ENCODE data around the gene DECR2.

DECR2 gene

DNA sequence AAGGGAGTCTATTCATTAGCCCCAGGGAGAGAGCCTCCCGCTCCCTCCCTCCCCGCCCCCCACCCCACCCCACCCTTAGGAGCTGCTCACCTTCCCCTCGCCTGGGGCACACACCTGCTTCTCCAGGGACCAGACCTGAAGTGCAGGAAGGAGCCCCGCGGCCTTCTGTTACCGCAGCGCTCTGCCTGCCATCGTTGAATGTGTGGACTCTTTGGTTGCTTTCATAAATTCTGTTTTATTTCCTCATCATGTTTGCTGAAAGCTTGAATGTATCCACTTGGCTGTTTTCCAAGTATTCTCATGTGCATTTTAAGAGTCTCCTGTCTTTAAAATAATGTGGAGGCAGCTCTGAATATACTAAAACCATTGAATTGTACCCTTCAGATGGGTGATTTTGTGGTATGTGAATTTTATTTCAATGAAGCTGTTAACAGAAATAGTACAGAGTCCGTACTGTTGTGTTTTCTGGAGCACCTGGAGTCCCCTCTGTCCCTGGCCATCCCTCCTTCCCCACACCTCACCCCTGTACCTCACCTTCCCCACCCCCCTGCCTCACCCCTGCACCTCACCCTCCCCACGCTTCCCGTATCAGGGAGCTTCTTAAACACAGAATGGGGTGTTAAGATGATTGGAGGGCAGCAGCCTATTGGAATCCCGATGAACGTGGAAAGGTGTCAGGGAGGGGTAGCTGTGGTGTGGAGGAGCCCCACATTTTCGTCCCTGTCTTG is 49.3 kb downstream of the DECR2 start:
- TF ChIP-seq POLR2A (IDR thresholded peaks at IDR 0.05; ENCODE audit: low read length) (no peak), GATA1 (IDR thresholded peaks at IDR 0.05; ENCODE audit: low read depth, low read length) (no peak)
- no peak for DNase-seq

DNA sequence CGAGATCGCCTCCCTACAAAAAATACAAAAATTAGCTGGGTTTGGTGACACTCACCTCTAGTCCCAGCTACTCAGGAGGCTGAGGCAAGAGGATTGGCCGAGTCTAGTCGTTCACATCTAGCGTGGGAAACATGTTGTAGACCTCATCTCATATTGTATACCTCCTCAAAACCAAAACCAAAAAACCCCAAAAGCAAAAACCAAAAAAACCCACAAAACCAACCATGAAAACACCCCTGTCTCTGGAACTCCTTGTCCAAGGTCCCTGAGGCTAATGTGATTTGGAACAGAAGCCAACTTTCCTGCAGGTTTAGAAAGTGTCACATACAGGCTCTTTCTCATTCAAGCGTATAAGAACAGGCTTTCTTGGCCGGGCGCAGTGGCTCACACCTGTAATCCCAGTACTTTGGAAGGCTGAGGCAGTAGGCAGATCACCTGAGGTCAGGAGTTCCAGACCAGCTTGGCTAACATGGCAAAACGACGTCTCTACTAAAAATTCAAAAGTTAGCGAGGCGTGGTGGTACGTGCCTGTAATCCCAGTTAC is 52.8 kb downstream of the DECR2 start:
- no peak for TF ChIP-seq GATA1 (IDR thresholded peaks at IDR 0.05; ENCODE audit: low read depth, low read length)
- no peak for TF ChIP-seq POLR2A (IDR thresholded peaks at IDR 0.05; ENCODE audit: low read length)
- no peak for DNase-seq

DNA sequence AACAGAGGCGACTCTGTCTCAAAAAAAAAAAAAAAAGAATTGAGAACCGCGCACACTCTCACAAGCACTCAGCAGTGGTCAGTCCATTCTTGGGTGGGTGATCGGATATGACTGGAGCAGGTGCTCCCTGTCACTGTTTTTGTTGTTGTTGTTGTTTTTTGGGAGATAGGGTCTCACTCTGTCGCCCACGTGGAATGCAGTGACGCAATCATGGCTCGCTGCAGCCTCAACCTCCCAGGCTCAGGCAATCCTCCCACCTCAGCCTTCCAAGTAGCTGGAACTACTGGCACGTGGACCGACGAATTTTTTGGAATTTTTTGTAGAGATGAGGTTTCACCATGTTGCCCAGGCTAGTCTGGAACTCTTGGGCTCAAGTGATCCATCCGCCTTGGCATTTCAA is 53.8 kb downstream of the DECR2 start:
- DNase-seq: no peak
- TF ChIP-seq POLR2A (IDR thresholded peaks at IDR 0.05; ENCODE audit: low read length): no peak
- no peak for TF ChIP-seq GATA1 (IDR thresholded peaks at IDR 0.05; ENCODE audit: low read depth, low read length)

DNA sequence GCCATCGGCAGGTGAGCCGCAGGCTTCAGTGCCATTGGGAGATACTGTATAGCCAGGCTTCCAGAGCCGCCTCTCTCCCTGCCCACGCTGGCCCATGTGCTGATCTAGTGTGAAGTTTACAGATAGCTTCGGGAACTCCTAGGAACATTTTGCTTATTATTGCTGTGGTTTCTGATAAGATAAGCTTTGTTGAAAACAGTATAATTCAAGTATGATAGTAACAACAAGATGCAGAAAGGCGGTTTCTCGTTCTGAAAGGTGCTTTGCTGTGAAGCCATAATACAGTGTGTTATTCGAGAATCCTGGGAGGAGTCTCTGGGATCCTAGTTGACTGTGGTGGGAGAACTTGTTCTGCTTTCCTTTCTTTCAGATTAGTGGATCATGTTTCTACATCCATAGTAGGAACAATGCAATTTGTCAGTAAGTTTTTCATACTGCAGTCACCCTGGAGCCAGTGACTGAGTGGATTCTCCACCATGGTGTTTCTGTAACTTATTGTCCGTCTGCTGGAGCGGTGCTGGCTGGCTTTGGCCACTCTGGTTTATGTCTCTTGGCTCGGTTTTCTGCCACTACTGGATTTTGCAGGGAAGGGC is 55.3 kb downstream of the DECR2 start:
- TF ChIP-seq GATA1 (IDR thresholded peaks at IDR 0.05; ENCODE audit: low read depth, low read length) (no peak), POLR2A (IDR thresholded peaks at IDR 0.05; ENCODE audit: low read length) (no peak)
- DNase-seq: peak; percentile 53 to 75

DNA sequence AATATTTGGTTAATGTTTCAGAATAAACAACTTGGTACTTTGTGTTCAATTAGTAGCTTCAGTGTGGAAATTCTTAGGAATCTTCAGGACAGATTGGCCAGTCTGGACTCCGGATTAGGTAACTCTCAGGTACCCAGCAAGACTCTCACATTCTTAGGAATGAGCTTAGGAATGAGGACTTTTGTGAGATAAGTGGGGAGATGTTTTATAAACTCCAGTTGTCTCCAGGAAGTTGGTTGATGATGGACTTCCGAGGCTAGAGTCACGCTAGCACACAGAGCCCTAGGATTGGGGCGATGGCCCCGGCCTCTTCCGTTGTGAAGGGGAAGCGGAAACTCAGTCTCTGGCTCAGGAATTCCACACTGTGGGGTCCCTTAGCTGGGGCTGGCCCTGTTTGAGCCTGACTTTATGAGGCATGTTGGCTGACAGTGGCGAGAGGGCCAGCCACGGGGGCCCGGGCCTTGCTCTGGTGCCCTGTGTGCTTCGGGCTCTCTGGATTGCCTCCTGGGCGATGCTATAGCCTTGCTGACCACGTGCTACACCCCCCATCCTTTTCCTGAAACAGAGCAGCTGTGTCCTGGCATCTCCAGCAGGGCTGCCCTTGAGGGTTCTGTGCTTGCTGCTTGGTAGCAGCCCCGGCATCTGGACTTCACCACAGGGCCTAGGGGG is 56.2 kb downstream of the DECR2 start:
- no peak for DNase-seq
- TF ChIP-seq GATA1 (IDR thresholded peaks at IDR 0.05; ENCODE audit: low read depth, low read length) (no peak), POLR2A (IDR thresholded peaks at IDR 0.05; ENCODE audit: low read length) (no peak)

DNA sequence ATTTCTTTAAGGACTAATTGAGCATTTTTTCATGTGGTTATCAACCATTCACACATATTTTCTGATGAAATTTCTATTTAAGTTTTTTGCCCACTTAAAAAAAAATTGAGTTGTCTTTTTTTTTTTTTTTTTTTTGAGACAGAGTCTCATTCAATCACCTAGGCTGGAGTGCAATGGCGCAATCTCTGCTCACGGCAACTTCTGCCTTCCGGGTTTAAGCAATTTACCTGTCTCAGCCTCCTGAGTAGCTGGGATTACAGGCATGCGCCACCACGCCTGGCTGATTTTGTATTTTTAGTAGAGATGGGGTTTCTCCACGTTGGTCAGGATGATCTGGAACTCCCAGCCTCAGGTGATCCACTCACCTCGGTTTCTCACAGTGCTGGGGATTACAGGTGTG is 58.1 kb downstream of the DECR2 start:
- TF ChIP-seq GATA1 (IDR thresholded peaks at IDR 0.05; ENCODE audit: low read depth, low read length) (no peak), POLR2A (IDR thresholded peaks at IDR 0.05; ENCODE audit: low read length) (no peak)
- no peak for DNase-seq

DNA sequence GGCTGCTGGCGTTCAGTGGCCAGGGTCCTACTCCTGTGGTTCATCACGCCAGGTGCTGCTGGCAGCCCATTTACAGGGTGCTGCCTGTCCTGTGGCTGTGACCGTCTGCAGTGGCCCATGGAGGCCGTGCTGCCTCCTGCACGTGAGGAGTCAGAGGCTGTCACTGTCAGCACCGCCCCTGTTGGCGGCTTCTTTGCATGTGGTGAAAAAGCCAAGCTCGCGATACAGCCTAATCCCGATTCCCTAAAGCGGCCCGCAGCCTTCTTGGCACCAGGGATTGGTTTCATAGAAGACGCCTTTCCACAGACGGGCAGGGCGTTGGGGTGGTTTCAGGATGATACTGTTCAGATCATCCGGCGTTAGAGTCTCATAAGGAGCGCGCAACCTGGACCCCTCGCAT is 59.1 kb downstream of the DECR2 start:
- DNase-seq: no peak
- TF ChIP-seq POLR2A (IDR thresholded peaks at IDR 0.05; ENCODE audit: low read length) (no peak), GATA1 (IDR thresholded peaks at IDR 0.05; ENCODE audit: low read depth, low read length) (no peak)
